Skeletal muscle tissue (tissue), 4 donors: Measurements from ENCODE around the gene CCDC112. TPM values are rescaled to one million over a fixed set of nuclear protein-coding genes. Genes with fewer than 3 reads are reported as not detected.

Experiments
- H3K27ac ChIP-seq: one replicate; pipeline ENCODE4 v1.7.0; 2013; ENCODE audit warnings: mild to moderate bottlenecking, low read depth, low read length, inconsistent platforms
- H3K27me3 ChIP-seq, 3 donors: one replicate each; pipeline ENCODE4 v1.7.0; 2013; ENCODE audit warnings: low read length in 3 of 3; ENCODE audit not compliant: control insufficient read depth in 3 of 3, insufficient read depth in 3 of 3
- H3K36me3 ChIP-seq, 3 donors: one replicate each; pipeline ENCODE4 v1.7.0; 2013; ENCODE audit warnings: low read length in 3 of 3; ENCODE audit not compliant: control insufficient read depth in 3 of 3, insufficient read depth in 3 of 3
- H3K4me1 ChIP-seq, 3 donors: one replicate each; pipeline ENCODE4 v1.7.0; 2013; ENCODE audit warnings: low read length in 3 of 3, mild to moderate bottlenecking in 3 of 3; ENCODE audit not compliant: control insufficient read depth in 3 of 3, insufficient read depth in 3 of 3
- H3K4me3 ChIP-seq, 3 donors: one replicate each; pipeline ENCODE4 v1.7.0; 2013; ENCODE audit warnings: low read length in 3 of 3
- H3K9ac ChIP-seq, 3 donors: one replicate each; pipeline ENCODE4 v1.7.0; 2013; ENCODE audit warnings: low read length in 3 of 3, mild to moderate bottlenecking in 3 of 3, moderate library complexity in 2 of 3, low read depth in 1 of 3
- H3K9me3 ChIP-seq, 3 donors: one replicate each; pipeline ENCODE4 v1.7.0; 2013; ENCODE audit warnings: low read length in 3 of 3; ENCODE audit not compliant: control insufficient read depth in 3 of 3
- total RNA-seq: library from RNA; depleted of rRNA; stranded (reverse); fragments of >200 nt; gene quantifications from one replicate; pipeline ENCODE4 v1.2.3, GENCODE V29; 2014
- donor health status: Osteomylitis.

The CCDC112 gene
- total RNA-seq, 1 donor from 2014 or later: 1.0 TPM

DNA sequence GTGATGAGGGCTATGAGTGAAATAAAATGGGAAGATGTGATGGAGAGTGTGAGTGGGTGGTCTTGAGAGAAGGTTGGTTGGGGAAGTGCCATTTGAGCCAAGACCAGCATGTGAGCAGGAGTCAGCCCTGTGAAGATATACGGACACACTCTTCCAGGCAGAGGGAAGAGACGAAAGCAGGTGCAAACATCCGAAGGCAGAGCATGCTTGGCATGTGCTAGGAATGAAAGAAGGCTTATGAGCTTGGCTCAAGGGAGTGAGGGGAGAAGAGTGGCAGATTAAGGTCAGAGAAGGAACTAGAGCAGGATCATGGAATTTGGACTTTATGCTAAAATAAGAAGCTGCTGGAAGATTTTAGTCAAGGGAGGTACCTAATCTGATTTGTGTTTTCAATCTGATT lies 23.6 kb upstream of the CCDC112 start:
- H3K9ac ChIP-seq: no peak overlapping the region
- no peaks in the 10 kb centered on the region for H3K9me3 ChIP-seq
- H3K27ac ChIP-seq: no peak overlapping the region
- H3K27me3 ChIP-seq: no peaks in the 10 kb centered on the region
- peaks cover 0 to 4% (median 2%) of the 10 kb centered on the region in 3 donors for H3K4me1 ChIP-seq
- no peaks in the 10 kb centered on the region for H3K36me3 ChIP-seq
- H3K4me3 ChIP-seq: no peak overlapping the region

DNA sequence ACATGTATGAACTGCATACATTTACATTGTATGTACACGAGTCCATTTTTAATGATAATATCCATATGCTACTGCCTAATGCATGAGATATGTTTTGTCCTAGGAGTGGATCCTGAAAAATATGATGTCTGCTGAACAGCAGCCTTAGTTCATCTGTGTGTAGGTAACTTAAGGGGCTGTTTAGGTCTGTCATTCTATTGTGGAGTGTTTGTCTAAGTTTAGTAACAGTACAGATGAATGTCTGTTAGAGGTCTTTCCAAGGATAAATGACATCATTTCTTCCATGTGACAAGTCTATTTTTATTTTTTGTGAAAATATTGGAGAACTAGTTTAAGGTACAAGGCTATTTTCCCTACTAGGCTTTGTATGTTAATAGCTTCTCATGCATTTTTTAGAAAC lies 22.6 kb upstream of the CCDC112 start:
- Histone ChIP-seq H3K9me3 (no peaks in the 10 kb centered on the region), H3K4me3 (no peak overlapping the region), H3K27ac (no peak overlapping the region), H3K27me3 (no peaks in the 10 kb centered on the region), H3K9ac (no peak overlapping the region), H3K36me3 (no peaks in the 10 kb centered on the region), H3K4me1 (peaks cover 0 to 2% (median 0%) of the 10 kb centered on the region in 3 donors)

DNA sequence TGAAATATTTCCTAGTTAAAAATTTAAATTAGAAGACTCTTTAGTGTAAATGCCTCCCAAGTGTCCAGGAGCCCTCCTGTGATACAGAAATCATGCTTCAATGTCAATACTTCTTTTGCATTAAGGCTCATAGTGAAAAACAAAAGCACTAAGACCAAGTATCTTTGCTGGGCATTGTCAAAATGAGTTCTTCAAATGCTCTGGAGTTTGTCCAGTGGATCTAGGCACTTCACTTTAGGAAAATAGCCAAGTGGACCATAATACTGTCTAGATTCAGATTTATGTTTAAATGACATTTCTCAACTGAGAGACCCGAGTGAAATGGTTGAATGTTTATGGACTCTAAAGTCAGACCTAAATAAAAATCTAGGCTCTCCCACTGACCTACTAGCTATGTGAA lies 21.3 kb upstream of the CCDC112 start:
- Histone ChIP-seq H3K9ac (no peak overlapping the region), H3K27me3 (no peaks in the 10 kb centered on the region), H3K36me3 (no peaks in the 10 kb centered on the region), H3K4me1 (peaks cover 0 to 2% (median 0%) of the 10 kb centered on the region in 3 donors), H3K9me3 (no peaks in the 10 kb centered on the region), H3K27ac (no peak overlapping the region), H3K4me3 (no peak overlapping the region)

DNA sequence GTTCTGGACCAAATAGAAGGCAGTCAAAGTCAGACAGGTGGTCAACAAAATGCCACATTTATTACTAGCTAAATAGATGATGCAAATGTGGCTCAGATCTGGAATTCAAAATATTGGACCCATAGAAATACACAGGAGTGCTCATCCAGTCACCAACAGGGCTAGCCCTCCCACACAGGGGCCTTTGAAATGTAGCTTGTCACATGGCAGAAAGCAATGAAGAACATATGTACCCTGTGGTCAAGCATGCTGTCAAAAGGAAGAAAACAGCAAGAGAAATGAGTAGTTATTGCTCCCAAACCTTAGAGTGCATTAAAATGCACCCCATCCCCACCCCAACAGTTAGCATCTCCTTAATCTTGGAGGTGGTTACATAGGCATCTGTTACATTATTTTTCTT lies 20.9 kb upstream of the CCDC112 start:
- H3K4me3 ChIP-seq: no peak overlapping the region
- H3K27ac ChIP-seq: no peak overlapping the region
- H3K27me3 ChIP-seq: no peaks in the 10 kb centered on the region
- no peaks in the 10 kb centered on the region for H3K36me3 ChIP-seq
- no peaks in the 10 kb centered on the region for H3K9me3 ChIP-seq
- H3K9ac ChIP-seq: no peak overlapping the region
- H3K4me1 ChIP-seq: peaks cover 0 to 2% (median 0%) of the 10 kb centered on the region in 3 donors

DNA sequence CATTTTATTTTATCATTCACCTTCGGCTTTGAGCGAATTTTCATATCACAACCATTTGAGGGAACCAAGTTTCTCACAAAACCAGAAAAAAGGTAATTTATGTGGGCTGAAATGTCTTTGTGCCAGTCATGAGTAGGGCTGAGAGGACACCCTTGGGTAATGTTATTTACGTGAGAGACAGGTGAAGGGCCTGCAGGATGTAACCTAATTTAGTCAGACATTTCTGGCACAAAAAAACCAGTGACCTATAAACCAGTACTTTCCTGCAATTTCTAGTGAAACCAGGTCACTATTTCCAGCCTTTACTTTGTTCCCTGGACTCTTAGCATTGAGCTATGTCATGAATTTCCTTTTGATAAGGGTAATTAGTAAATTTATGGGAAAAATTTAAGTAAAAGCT lies 17.2 kb upstream of the CCDC112 start:
- no peaks in the 10 kb centered on the region for H3K9me3 ChIP-seq
- no peak overlapping the region for H3K27ac ChIP-seq
- no peaks in the 10 kb centered on the region for H3K27me3 ChIP-seq
- H3K4me3 ChIP-seq: no peak overlapping the region
- no peak overlapping the region for H3K9ac ChIP-seq
- H3K36me3 ChIP-seq: no peaks in the 10 kb centered on the region
- H3K4me1 ChIP-seq: no peaks in the 10 kb centered on the region

DNA sequence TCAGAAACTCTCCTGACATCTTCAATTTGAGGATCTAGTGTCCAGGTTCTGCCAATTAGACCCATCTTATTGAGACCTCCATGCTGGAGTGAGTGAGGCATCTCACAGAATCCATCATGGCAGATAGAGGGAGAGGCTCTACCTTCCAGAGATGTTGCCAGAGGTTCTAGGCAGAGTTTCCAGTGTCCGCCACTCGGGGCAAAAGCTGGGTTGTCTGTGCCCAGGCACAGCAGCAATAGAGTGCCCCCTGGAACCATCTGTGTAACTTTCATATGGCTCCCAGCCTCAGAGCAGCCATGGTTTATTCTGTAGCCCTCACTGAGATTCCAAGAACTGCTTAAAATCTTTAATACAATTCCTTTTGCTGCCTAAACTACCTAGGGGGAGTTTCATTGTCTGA lies 16.6 kb upstream of the CCDC112 start:
- Histone ChIP-seq H3K4me3 (no peak overlapping the region), H3K9me3 (no peaks in the 10 kb centered on the region), H3K36me3 (no peaks in the 10 kb centered on the region), H3K27me3 (no peaks in the 10 kb centered on the region), H3K9ac (no peak overlapping the region), H3K27ac (no peak overlapping the region), H3K4me1 (no peaks in the 10 kb centered on the region)

DNA sequence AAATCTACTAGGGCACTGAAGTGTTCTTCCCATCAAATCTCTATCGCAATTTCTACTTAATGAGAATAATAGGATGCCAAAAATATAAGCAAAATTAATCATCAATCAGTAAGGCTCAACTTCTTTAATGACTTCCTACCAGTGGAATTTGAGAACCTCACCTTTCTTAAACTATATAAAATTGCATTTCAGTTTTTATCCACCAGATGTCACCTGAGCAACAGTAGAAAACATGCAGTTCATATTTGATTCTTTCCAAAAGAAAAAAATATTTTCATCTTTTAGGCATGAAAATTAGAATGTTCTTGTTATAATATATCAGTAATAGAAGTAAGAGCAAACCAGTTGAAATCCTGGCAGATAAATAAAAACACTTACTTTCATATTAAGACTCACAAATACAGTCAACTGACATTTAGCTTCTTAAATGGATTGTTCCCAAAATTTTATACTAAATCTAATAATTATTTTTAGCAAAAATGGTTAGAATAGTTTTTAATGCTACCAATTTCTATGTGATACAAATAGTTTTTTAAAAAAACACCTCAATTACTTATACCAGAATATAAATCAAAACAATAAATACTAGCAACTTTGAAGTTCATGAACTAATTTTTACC lies 13.4 kb upstream of the CCDC112 start:
- H3K9me3 ChIP-seq: no peaks in the 10 kb centered on the region
- no peaks in the 10 kb centered on the region for H3K36me3 ChIP-seq
- H3K4me3 ChIP-seq: no peak overlapping the region
- no peaks in the 10 kb centered on the region for H3K4me1 ChIP-seq
- no peaks in the 10 kb centered on the region for H3K27me3 ChIP-seq
- H3K9ac ChIP-seq: no peak overlapping the region
- no peak overlapping the region for H3K27ac ChIP-seq

DNA sequence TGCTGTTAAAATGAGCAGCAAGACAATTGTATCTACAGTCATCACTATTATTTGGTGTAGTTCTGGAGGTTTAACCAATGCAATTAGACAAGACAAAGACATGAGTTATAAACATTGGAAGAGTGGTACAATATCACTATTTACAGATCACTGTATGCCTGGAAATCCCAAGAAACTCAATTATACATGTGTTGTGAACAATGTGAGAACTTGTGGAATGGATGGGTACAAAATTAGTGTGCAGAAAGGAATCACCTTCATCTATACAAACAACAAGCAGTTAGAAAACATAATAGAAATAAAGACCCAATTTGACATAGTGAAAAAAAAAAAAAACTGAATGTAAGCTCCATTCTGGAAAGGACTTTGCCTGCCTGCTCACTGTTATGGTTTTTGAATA lies 12.4 kb upstream of the CCDC112 start:
- Histone ChIP-seq H3K36me3 (no peaks in the 10 kb centered on the region), H3K4me3 (no peak overlapping the region), H3K27me3 (no peaks in the 10 kb centered on the region), H3K9me3 (no peaks in the 10 kb centered on the region), H3K9ac (no peak overlapping the region), H3K4me1 (no peaks in the 10 kb centered on the region), H3K27ac (no peak overlapping the region)

DNA sequence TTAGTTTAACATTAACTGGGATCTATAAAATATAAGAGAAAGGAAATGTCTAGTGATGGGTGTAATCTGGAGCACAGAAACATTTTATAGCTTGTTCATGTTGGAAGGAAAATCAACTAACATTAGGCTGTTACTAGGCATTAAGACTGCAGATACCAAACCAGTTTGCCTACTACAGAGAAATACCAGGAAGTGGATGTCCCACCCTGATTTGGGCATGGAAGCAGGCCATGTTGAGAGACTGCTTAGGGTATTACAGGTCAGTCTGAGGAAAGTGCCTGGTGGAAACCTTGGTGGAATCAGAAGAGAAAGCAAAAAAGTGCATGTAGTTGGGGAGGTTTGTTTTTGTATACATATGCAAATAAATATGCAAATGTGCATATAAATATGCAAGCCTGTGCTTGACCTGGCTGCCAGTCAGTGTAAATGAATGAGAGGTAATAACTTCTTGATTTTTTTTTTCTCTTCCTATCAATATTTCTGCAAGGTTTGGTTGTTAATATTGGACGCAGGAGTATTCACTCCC lies 9.6 kb upstream of the CCDC112 start:
- Histone ChIP-seq H3K27ac (no peak overlapping the region), H3K9ac (no peak overlapping the region), H3K4me3 (no peak overlapping the region), H3K4me1 (no peaks in the 10 kb centered on the region), H3K9me3 (no peaks in the 10 kb centered on the region), H3K36me3 (no peaks in the 10 kb centered on the region), H3K27me3 (no peaks in the 10 kb centered on the region)

DNA sequence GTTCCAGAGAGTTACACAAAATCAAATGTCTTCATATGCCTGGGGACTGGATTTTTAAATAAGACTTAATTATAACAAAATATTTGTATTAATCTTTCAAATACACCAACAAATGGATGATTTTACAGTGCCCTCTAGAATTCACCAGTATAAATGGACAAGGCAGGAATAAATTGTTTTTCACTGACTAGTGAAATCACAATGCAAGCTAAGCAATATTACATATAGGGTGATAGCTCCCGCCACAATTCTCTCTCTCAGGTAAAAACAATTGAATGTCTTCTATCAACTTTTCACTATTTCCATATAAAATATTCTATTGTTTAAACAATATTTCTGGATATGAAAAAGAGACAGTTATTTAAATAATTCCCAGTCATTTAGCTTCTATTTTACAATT lies 8.0 kb upstream of the CCDC112 start:
- Histone ChIP-seq H3K4me3 (no peak overlapping the region), H3K4me1 (no peaks in the 10 kb centered on the region), H3K27me3 (no peaks in the 10 kb centered on the region), H3K9ac (no peak overlapping the region), H3K36me3 (no peaks in the 10 kb centered on the region), H3K9me3 (no peaks in the 10 kb centered on the region), H3K27ac (no peak overlapping the region)
